Activated CD8-positive, alpha-beta memory T cell treated with anti-CD3 and anti-CD28 coated beads for 48 hours (primary cell): ENCODE data around the gene LAS1L.
"Not testable (repeated sequence)": the region's sequence is repeated elsewhere in the genome, so short reads cannot be mapped to it uniquely, and the experiment has no call there.

Experiments used
- DNase-seq, 3 experiments: peaks; one replicate each; pipeline ENCODE4 v3.0.0-alpha.2; 2020; ENCODE audit warnings: low read depth in 2 of 3, low spot score in 2 of 3

The LAS1L gene

GRCh38 chrX:65534450-65535292, at the start of gene LAS1L:
Gene LAS1L, minus strand, starts transcription at chrX:65534787. Its CDS starts 72 bp downstream, at chrX:65534715.
- peak; percentile 38 to 73 (median 55) for DNase-seq

DNA sequence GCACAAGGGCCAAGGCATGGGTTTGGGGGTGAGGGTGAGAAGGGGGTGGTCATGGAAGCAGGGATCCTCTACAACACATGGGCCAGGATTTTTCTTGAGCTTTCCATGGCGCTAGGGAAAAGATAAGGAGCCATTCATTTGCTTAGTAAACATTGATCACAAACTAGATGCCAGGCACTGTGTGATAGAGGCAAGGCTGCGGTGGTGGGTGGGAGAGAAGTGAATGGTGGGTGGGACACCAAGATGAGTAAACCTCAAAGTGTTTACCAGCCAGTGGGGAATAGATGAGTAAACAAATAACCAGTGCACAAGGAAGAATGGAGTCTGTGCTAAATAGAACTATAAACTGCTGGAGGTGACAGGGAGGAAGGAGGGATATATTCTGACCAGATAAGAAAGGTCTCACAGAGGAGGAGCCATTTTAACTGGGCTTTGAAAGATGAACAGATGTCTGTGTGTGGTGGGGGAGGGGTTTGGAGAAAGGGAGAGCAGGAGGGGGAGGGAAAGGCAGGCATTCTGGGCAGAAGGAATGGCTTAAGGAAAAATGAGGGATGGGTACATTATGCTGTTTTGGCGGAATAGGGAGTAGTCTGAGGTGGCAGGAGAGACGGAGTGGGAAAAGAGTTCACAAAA, 48.0 kb upstream of the LAS1L start:
- DNase-seq = no peak

DNA sequence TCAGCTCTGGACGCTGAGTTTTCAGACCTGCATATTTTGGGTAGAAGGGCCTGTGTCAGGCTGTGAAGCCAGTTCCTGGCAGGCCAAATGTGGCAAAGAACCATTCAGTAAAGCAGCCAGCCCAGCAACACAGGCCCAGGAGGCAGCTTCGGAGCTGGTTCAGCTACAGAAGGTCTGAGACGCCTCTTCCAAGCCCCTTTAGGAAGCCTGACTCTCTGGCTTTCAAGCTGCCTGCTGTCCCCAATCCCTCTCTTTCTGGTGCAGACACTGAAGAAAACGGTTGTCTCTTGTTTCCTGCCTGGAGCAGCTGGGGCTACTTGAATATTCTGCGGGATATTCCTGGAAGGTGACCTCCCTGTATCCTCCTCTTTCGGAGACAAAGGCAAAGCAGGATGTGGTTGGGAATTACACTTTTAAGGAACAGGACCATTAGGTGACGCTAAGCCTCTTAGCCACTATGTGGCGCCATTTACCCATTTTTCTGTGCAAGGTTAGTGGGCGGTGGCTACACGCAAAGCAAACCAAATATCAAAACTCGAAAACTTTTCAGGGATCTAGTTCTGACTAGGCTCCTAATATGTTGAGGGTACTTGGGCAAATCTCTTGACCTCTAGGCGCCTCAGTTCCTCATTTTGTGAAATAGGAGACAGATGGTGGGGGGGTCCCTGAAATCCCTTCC, 47.2 kb upstream of the LAS1L start:
- no peak for DNase-seq

- no peak for DNase-seq
Observed at GRCh38 chrX:65578346-65578745, 43.8 kb upstream of the LAS1L start.

DNA sequence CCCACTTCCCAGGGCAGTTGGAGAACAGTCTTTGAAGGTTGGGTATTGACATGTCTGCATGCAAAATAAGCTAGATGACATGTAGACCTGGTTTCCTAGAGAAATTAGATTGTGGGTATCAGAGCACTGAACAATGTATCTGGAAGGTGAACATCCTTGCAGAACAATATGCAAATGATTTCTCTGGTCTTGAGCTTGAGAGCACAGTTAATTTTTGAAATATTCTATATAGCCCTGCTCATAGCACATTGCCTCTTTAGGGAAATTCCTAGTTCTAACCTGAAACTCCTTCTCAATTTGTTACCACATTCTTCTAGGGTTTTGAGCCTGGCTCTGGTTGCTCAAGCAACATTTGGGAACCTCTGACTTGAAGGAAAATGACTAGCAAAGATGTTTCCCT, 41.6 kb upstream of the LAS1L start:
- DNase-seq = no peak

GRCh38 chrX:65575022-65575421, 40.4 kb upstream of the LAS1L start:
- no peak for DNase-seq

DNA sequence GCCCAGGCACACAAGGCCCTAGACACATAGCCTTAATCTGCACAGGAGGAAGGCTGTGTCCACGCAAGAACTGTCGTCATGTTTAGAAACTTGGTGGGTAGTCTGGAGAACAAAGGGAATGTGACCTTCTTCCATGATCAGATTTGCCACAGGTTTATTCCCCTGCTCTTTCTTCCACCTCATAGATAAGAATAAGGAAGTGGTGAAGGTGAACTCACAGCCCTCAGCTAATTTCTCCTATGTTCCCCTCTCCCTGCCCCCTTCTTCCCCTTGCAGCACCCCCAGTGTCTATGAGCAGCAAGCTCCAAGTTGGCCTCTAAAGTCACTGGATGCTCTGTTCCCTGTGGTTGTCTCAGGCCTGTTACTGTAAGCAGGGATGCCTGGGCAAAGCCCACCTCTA, 39.8 kb upstream of the LAS1L start:
- DNase-seq = no peak

DNA sequence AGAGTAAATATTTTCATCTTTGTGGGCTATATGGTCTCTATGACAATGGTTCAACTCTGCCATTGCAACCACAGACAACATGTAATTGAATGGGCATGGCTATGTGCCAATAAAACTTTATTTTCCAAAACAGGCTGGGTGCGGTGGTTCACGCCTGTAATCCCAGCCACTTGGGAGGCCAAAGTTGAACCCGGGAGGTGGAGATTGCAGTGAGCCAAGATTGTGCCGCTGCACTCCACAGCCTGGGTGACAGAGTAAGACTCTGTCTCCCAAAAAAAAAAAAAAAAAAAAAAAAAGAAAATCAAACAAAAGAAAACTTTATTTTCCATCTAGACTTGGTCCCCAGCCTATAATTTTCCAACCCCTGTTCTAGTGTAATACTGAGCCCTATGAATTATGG, 38.4 kb upstream of the LAS1L start:
- no peak for DNase-seq

- DNase-seq = not testable (repeated sequence)
Observed at GRCh38 chrX:65562850-65563249, 28.3 kb upstream of the LAS1L start.

- no peak for DNase-seq
Observed at GRCh38 chrX:65551489-65552339, 17.1 kb upstream of the LAS1L start.

DNA sequence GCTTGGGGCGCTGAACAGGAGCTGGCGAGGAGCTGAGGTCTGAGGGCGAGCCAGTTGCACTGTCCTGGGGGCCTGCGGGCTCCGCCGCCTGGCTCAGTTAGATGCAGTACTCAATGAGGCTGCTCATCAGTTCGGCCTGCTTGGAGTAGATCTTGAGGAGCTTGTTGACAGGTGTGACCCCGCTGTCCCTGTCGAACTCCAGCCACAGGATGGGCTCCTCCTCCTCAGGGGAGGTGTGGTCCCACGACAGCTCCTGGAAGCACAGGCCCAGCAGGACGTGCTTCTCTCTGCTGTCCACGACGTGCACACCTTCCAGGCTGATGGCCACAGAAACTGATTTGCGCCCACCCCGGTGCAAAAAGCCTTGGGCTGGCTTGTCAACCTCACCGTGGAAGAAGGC, 16.5 kb upstream of the LAS1L start:
- DNase-seq = no peak

GRCh38 chrX:65545456-65545855, 10.9 kb upstream of the LAS1L start:
- DNase-seq = no peak

- DNase-seq = no peak
Observed at GRCh38 chrX:65537229-65537628, 2.6 kb upstream of the LAS1L start.

DNA sequence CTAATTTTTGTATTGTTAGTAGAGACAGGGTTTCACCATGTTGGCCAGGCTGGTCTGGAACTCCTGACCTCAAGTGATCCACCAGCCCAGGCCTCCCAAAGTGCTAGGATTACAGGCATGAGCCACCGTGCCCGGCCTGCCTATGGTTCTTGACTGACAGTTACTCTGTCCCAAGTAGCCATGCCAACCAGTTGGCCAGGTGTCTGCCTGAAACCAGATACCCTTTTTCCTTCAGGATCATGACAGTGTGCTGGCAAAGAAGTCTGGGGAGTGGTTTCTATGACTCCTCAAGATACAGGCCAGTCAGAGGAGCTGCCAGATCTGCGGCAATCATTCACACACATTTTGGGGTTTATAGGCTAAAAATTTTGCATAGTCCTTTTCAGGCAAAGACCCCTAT, 1.7 kb upstream of the LAS1L start:
- DNase-seq = no peak

GRCh38 chrX:65532016-65532415, 2.6 kb downstream of the LAS1L start:
- no peak for DNase-seq

GRCh38 chrX:65528705-65529340, 5.8 kb downstream of the LAS1L start:
- DNase-seq = peak in 2 of 3 experiments; percentile 12 to 41

DNA sequence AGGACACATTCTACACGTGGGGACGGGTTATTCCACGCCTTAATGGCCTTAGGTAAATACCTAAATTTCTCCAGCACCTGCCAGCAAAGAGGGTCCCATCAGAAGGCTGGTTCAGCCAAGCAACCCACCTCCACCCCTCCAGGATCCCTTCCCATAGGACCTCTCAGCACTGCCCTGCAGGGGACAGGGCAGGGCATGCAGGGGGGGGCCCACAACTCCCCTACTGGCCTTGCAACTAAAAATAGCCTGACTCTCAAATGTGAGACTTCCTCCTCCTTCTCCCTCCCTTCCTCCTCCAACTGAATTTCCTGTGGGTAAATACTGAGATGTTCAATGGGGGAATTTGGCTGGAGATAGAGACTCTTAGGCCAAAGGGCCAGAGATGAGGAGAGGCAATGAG, 6.3 kb downstream of the LAS1L start:
- no peak for DNase-seq

GRCh38 chrX:65524139-65524538, 10.4 kb downstream of the LAS1L start:
- no peak for DNase-seq

- DNase-seq = no peak
Observed at GRCh38 chrX:65522739-65523372, 11.7 kb downstream of the LAS1L start.

DNA sequence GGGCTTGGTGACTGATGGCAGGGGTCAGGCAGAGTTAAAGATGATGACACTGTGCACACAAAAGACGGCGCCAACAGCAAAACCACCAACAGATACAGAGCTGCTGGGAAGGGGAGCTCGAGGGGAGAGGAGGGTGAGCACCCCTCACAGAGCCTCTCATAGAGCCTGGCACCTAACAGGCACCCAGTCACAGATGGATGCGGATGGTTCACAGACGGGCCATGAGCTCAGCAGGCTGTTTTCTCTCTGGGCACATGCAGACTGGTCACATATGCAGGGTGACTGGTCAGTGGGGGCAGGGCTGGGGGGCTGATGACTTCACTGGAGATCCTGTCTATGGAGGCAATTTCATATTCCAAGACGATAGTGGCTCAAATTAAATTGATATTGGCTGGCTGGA, 15.1 kb downstream of the LAS1L start:
- not testable (repeated sequence) for DNase-seq
